Cardiac fibroblast (primary cell): Measurements from ENCODE around the gene WDR86.

ENCODE experiments used
- DNase-seq, 2 donors: peaks; one replicate each; pipeline versions ENCODE4 v3.0.0 to v3.0.0-alpha.2; 2010; ENCODE audit warnings: low read depth in 2 of 2
- H3K4me3 ChIP-seq, 2 donors: replicated peaks in 1 of 2; 1 replicate in 1 of 2; 2 replicates in 1 of 2; pipeline ENCODE4 v1.5.1; 2011; ENCODE audit warnings: low read depth in 2 of 2, low read length in 2 of 2, mild to moderate bottlenecking in 2 of 2, moderate library complexity in 1 of 2
- CTCF ChIP-seq: IDR thresholded peaks from one replicate; pipeline ENCODE4 v1.5.1; 2011; ENCODE audit warnings: low read depth, mild to moderate bottlenecking, low read length, inconsistent platforms

Gene WDR86

GRCh38 chr7:151436446-151437158, 26.8 kb upstream of the WDR86 start:
- peak in 1 of 2 donors; percentile 52 for DNase-seq

GRCh38 chr7:151435971-151436370, 26.1 kb upstream of the WDR86 start:
- no peak for TF ChIP-seq CTCF
- DNase-seq: no peak
- H3K4me3 ChIP-seq: no peak overlapping the region

More at GRCh38 chr7:151436446-151437158, 26.8 kb upstream of the WDR86 start:
- no peak overlapping the region for H3K4me3 ChIP-seq
- TF ChIP-seq CTCF: no peak

GRCh38 chr7:151435103-151435916, 25.5 kb upstream of the WDR86 start:
- H3K4me3 ChIP-seq: no peak overlapping the region
- no peak for DNase-seq
- no peak for TF ChIP-seq CTCF

GRCh38 chr7:151434549-151434948, 24.7 kb upstream of the WDR86 start:
- H3K4me3 ChIP-seq: no peak overlapping the region
- DNase-seq: no peak
- TF ChIP-seq CTCF: no peak

GRCh38 chr7:151433721-151434400, 24.0 kb upstream of the WDR86 start:
- no peak overlapping the region for H3K4me3 ChIP-seq
- TF ChIP-seq CTCF: no peak
- no peak for DNase-seq

GRCh38 chr7:151432658-151433521, 23.1 kb upstream of the WDR86 start:
- TF ChIP-seq CTCF: peak; percentile 8
- H3K4me3 ChIP-seq: no peak overlapping the region
- no peak for DNase-seq
